K562 treated with DMSO at 1 percent for 24 hours (cell line): ENCODE data around the gene TRIM31. TPM values are rescaled to one million over a fixed set of nuclear protein-coding genes. Genes with fewer than 3 reads are reported as not detected.

Experiments
- total RNA-seq: library from RNA; unstranded; fragments of 300-600 nt; gene quantifications from 2 replicates; pipeline ENCODE4 v1.2.3, GENCODE V29; 2022; ENCODE audit warnings: low read depth; ENCODE audit not compliant: insufficient read depth

Gene TRIM31, protein sequence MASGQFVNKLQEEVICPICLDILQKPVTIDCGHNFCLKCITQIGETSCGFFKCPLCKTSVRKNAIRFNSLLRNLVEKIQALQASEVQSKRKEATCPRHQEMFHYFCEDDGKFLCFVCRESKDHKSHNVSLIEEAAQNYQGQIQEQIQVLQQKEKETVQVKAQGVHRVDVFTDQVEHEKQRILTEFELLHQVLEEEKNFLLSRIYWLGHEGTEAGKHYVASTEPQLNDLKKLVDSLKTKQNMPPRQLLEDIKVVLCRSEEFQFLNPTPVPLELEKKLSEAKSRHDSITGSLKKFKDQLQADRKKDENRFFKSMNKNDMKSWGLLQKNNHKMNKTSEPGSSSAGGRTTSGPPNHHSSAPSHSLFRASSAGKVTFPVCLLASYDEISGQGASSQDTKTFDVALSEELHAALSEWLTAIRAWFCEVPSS
- total RNA-seq: not detected in 2 replicates

DNA sequence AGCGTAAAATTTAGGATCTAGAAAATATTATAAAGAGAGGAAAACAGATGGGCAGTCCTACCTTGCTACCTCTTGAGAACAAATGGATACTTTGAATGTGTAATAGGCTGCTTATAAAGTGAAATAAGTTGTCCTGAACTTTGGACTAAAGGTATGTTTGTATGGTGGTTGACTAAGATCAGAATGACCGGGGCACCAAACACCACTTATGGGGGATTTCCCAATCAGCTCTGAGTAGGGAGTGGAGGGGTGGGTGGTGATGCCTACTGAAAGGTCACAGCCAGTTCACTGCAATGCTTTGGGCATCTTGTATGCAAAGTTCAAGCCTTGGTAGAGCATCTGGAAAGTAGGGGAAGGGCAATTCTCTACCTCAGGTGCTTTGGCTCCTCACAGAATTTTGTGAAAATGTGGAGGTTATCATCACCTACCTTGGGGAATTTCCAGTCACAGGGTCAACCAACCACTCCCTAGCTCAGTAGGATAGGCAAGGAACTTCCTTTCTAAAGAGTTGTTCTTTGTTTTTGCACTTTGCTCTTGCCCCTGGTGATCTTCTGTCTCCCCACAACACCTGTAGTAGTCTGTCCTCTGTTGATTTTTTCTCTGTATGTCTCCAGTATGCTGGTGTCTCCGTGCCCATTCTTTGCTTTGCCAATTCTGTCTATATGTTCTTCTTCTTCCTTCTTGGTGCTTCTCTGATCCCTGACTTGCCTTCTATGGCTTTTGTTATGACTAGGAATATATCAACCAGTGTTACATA, at the start of gene TRIM31:
TSS of gene TRIM31 (minus strand) at position 88 of the 757 bp plus-strand sequence. CDS start 285 bp downstream, outside the sequence.

DNA sequence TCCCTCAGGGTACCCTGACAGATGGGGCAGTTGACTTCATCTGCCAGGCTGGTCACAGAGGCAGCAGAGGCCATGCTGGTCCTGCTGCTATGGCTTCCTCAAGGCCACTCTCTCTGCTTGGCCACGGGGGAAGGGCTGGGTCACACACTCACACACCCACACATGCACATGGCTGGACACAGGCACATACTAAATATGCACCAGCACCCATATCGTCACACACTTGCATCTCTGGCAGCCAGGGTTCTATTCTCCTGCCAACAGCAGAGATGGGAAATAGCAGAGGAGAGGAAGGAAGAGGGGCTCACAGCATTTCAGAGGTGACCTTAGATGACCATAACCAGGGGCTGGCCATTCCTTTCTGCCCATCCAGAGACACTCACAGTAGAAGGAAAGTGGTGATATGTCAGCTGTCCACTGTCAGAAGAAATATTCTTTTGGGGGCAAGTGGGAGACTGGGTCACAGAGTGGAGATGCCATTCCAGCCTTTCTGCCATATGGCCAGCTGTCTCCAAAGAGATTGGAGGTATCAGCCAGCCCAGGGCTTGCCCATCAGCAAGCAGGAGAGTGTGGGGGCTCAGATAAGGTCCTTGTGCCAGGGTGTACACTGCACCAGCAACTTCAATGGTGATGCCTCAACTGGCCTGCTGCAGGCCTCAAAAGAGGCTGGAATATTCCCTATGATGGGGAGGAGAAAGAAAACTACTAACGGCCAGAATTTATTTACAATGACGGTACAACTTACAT, 48.1 kb upstream of the TRIM31 start, which contains the start of gene TRIM10:
TSS of gene TRIM10 (minus strand) at position 427 of the 747 bp plus-strand sequence. CDS start at position 74, 353 bp downstream.

DNA sequence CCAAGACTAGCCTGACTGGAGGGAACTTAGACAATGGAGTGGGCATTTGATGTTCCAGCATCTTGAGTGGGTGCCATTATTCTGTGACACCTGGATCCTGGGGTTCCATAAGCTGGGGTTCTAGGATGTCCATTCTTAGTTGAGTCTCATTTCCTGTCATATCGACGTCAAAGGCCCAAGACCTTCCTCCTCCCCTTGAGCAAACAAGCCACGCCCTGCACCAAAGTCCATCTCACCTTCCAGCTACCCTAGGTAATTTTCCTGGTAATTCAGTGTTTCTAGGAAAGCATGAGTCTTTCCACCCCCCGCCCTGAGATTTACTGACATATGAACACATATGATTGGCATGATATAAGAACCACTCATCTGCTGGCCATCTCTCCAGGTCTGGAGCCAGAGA, 22.9 kb upstream of the TRIM31 start, which contains the start of gene TRIM40:
TSS of gene TRIM40 (plus strand) at position 384 of the 400 bp plus-strand sequence. CDS start 897 bp downstream, outside the sequence.

DNA sequence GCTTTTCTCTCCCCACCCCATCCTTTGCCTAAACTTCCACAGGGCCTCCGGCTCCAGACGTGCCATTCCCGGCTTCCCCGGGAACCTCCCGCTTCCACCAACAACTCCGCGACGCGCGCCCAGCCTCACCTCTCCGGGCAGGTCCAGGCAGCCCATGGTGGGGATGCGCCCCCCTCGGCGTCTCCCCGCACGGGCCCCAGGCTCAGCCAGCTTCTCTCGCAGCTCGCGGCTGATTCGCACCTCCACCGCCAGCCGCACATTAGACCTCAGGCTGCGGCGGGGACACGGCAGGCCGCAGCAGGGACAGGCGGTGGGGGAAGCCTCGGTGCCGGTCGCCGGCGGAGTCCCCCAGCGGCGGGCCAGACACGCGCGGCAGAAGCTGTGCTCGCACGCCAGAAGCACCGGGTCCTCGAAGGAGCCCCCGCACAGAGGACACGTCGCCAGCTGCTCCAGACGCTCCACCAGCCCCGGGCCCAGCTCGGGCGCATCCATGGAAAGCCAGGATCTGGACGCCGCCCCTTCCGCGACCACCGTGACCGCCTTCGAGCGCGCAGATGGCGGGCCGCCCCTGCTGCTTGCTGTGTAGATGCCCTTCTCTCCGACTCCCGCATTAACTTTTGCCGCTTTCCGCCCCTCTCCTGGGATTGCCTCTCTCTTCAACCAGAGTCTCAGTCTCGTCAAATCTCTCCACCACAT, 37.6 kb downstream of the TRIM31 start, which contains the start of gene RNF39:
TSS of gene RNF39 (minus strand) at position 676 of the 696 bp plus-strand sequence. CDS start at position 492, 184 bp downstream.

DNA sequence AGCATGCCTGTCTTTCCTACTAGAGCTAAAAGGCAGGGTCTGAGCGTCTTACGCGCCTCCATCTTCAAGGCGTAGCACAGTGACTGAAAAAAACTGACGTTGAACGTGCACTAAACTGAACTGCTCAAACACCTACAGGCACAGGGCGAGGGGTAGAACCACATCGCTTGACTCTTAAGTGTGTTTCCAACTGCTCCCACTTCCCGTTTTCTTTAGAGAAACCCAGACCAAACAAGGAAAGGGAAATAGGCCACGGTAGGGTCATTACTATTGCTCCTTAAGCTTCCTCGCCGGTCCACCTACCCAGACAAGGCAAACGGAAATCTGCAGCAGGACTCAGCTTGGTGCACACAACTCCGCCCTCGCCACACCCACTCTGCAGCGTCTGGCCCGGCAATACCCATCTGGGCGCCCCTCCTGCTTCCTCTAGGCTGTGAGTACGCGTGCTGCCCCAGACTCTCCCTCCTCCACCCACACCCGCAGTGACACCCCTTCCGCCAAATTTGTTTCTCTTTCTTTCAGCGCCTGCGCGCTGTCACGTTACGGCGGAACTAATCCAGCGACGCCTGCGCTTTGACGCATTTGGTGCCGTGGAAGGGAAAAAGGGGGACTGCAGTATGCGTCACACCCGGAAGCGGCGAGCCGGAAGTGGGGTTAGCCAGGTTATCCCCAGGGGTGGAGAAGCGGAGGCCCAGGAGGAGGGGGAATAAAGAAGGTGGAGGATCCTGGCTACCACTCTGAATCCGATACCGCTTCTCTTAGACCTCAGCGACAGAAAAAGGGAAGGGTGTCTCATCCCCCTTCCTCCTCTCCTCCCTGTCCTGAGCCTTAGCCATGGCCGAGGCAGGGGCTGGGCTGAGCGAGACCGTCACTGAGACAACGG, 46.1 kb downstream of the TRIM31 start, which contains the start of gene PPP1R11:
TSS of gene PPP1R11 (plus strand) at position 622 of the 883 bp plus-strand sequence. CDS start at position 835, 213 bp downstream.

DNA sequence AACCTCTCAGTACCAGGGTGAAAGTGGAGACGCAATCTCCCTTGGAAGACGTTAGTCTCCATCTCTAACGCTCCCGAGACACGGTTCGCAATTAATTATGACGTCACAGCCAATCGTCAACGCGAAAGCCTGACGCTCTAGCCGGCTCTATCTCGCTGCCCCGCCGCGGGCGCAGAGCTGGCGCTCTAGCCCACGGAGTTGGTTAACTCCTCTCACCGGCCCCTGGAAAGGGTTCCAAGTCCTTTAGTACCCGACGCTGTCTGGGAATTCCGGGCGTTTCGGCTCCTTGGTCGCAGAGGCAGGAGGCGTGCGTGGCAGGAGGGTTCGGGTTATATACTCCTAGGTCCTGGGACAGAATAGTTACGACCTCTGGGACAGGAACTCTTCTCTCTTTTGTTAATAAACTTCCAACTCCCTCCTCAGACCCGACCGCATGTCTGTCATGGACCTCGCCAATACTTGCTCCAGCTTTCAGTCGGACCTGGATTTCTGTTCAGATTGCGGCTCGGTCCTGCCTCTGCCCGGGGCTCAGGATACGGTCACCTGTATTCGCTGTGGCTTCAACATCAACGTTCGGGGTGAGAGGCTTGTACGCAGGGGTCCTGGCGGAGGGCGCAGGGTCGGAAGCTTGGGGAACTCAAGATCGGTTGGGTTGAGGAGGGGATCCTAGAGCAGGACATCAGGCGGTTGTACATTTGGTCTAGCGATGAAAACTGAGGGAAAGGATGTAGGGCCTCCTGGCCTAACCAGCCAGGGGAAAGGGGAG, 51.6 kb downstream of the TRIM31 start, which contains the start of gene POLR1H:
TSS of gene POLR1H (plus strand) at position 174 of the 766 bp plus-strand sequence. CDS start at position 434, 260 bp downstream.

Other genes with a start within 250 kb of the TRIM31 start
- 0.29 TPM in 1 of 2 replicates, not detected in the other for gene HLA-A, start 170.6 kb downstream of the TRIM31 start, total RNA-seq
- gene POLR1H, start 51.8 kb downstream of the TRIM31 start, total RNA-seq: 75.5 and 77.3 TPM in 2 replicates
- 52.1 and 57.9 TPM in 2 replicates for gene PPP1R11, start 45.9 kb downstream of the TRIM31 start, total RNA-seq
- gene RNF39, start 37.3 kb downstream of the TRIM31 start, total RNA-seq: 4.1 TPM in 2 replicates
- not detected in 2 replicates for gene TRIM40, start 23.1 kb upstream of the TRIM31 start, total RNA-seq
- gene TRIM10, start 48.1 kb upstream of the TRIM31 start, total RNA-seq: 0.39 TPM in 1 of 2 replicates, not detected in the other
- 0.38 TPM in 2 replicates for gene TRIM15, start 50.5 kb upstream of the TRIM31 start, total RNA-seq
- gene TRIM26, start 100.3 kb upstream of the TRIM31 start, total RNA-seq: 13.6 and 14.5 TPM in 2 replicates
- 12.0 and 12.8 TPM in 2 replicates for gene TRIM39, start 213.8 kb upstream of the TRIM31 start, total RNA-seq
- 245 and 290 TPM in 2 replicates for gene RPP21, start 232.1 kb upstream of the TRIM31 start, total RNA-seq